ENCODE measurements around the gene RNF169.
"Not testable (repeated sequence)": the region's sequence is repeated elsewhere in the genome, so short reads cannot be mapped to it uniquely, and the experiment has no call there.

RNF169 gene

DNA sequence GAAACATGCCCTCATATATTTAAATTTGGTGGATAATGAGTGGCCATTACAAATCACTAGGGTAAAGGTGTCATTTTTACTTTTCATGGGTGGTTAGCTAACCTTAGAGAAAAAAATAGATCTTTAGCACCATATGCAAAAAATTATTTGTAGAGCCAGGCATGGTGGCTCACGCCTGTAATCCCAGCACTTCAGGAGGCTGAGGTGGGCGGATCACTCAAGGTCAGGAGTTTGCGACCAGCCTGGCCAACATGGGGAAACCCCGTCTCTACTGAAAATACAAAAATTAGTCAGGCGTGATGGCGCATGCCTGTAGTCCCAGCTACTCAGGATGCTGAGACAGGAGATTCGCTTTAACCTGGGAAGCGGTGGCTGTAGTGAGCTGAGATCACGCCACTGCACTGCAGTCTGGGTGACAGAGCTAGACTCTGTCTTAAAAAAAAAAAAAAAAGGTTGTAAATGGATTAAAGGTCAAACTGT is 19.6 kb downstream of the RNF169 start:
- DNase-seq (ENCODE audit: low spot score), result not testable (repeated sequence)

DNA sequence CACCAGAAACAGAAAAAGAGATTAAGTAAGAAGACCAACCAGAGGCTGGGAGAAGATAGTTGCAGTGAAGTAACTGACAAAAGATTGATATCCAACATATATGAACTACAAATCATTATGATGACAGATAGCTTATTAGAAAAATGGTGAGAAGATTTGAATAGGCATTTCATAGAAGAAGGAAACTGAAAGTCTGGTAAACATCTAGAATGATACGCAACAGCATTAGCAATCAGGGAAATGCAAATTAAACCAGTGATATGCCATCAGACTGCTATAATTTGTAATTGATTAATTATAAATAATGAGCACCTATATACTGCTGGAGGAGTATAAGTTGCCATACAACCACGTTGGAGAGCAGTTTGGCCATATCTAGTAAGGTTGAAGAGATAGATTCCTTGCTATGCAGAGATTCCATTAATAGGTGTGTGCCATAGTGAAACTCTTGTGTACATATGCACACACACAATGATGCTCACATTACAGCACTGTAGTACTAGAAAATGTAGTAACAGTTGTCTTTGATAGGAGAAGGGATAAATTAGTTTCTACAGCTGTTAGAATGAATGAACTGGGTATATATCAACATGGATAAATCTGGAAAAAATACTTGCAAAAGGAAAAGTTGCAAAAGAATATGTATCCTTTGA is 20.5 kb downstream of the RNF169 start:
- no peak for DNase-seq (ENCODE audit: low spot score)

DNA sequence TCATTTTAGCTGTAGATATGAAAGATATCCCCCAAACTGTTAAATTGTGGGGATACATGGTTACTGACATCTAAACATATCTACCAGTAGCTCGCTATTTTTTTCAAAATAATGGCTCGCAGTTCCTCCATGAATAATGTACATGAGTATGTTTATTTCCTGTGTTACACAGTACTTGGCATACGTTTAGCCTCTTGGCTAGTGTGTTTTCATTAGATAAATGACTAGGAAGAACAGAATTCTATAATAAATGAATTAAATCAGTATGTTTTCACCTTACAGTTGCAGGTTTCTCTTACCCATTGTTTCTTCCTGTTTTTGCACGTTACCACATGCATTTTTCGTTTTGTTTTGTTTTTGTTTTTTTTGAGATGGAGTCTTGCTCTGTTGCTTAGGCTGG is 21.8 kb downstream of the RNF169 start:
- no peak for DNase-seq (ENCODE audit: low spot score)

DNA sequence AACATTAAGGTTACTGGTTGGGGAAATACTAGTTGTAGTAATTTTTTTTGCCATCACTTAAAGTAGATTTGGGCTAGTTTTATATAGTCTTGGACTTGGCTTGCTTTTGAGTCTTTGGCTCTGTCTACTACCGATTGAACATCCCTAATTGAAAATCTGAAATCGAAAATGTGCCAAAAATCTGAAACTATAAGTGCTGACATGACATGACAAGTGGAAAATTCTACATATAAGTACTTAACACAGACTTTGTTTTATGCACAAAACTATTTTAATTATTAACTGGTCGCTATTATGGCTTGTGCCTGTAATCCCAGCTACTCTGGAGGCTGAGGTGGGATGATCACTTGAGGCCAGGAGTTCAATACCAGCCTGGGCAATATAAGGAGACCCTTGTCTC is 22.5 kb downstream of the RNF169 start:
- DNase-seq (ENCODE audit: low spot score), result no peak

DNA sequence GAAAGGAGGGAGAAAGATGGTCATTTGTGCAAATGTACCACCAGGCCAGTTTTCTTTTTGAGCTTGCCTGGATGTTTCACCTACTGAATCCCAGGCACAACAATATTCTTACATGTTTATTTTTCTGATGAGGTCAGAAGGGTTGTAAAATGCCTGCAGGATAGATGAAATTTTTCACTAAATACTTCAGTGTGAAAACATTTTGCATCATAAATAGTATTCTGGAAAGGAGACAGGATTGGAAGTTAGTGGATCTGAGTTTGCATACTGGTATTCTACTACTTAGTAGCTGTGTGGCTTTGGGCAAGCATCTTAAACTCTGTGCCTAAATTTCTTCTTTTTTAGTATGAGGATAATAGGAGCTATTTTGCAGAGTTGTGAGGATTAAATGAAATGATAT is 24.8 kb downstream of the RNF169 start:
- DNase-seq (ENCODE audit: low spot score), result no peak

DNA sequence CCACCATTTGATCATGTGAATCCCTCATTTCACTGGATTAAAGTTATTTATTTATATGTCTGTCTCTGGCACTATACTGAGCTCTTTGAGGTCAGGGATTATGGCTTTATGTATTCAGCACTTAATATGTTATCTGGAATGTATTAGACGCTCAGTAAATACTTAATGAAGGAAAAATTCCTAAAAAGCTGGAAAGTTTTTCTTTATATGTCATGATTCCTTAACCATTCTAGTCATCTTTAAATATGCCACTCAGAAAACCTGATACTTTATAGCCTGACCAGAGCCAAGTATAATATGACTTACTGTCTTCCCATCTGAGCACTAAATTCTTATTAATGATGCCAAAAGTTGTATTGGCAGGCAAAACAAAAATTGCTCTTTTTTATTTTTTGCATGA is 27.1 kb downstream of the RNF169 start:
- no peak for DNase-seq (ENCODE audit: low spot score)

DNA sequence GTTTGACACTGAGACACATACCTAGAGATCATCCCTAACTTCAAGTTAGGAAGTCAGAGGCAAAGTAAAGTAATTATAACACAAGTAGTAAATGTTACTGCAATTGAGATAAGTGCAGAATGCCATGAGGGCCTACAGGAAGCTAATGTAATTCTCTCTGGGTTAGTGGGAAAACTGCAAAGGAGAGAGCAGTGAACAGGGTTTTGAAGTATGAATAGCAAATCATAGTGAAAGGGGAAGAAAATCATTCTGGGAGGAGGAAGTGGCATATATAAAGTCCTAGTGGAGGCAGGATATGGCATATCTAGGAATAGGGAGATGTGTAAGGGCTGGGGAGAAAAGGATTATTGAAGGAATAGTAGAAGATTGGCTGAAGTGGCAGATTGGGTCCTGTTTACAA is 27.9 kb downstream of the RNF169 start:
- no peak for DNase-seq (ENCODE audit: low spot score)

DNA sequence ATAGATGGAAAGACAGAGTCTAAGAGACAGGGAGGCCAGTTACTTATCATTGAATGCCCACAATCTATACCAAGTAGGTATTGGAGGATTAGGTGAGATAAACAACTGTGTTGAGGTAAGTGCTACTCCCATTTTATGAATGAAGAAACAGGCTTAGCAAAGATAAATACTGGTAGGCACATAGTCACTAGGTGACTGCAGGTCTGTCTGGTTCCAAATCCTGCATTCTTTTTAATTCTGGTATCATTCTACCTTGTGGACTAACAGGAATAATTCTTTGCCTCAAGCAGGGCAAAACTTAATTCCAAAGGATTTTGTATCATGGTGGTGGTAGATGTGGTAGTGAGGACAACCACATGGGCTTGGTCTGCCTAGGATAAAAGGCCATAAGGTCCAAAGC is 28.4 kb downstream of the RNF169 start:
- no peak for DNase-seq (ENCODE audit: low spot score)

DNA sequence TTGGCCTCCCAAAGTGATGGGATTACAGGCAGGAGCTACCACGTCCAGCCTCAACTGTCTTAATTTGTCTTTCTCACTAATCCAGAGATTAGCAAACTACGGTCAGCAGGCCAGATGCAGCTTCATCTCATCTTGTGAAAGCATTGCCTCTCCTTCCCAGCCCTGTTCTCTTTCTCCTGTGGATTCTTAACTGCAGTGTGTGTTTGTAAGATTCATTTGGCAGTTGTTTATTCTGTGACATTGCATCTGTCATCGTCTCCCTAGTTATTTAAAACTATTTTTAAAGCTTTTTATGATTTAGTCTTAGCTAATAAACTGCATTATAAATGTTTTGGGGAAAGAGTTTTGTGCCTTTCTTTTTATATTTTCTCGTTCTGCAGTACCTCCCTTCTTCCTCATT is 29.2 kb downstream of the RNF169 start:
- DNase-seq (ENCODE audit: low spot score), result no peak

DNA sequence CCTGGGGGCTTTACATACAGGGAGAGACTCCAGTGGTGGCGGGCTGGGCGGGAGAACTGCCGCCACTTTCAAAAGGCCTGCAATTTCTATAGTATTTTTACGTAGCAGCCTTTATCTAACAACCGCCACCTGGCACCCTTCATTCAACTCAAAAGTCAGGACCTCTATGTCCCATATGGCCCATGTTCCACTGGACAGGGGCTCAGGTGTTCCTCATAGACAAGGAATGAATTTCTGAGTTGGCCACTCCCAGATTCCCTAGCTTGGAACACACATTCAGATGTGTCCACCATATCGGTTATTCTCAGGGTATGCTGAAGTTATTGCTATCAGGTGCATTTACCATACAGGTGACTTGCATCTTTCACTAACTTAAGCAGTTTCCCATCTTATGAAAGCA is 29.9 kb downstream of the RNF169 start:
- no peak for DNase-seq (ENCODE audit: low spot score)

DNA sequence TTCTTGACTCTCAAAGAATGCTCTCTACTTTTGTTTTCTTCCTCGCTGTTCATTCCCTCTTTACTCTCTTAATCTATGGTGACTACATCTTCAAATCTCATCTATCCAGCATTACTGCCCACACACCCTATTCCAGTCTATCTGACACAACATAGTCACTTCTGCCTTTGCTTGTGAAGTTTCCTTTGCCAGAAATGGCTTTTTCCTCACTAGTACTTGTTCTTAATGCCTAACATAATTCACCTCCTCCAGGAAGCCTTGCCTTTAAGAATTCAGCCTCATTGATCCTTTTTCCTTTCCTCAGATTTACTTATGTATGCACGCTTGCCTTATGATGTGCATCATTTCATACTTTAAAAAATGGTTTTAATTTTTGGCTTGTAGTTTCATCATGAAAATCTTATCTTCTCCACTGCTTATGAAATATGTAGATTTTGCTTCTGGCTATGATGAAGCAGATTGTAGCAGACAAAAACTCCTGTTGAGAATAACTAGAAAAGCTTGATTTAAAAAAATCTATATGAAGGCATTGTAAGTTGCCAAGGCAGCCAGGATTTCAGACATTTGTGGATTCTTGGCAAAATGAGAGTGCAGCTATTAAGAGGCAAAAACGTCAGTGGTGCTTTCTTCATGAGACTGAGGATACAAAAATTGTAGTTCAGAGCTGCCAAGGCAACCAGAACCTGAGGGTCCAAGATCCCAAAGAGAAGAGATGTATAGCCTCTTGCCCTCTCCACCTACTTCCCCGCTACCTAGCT is 31.8 kb downstream of the RNF169 start:
- no peak for DNase-seq (ENCODE audit: low spot score)

DNA sequence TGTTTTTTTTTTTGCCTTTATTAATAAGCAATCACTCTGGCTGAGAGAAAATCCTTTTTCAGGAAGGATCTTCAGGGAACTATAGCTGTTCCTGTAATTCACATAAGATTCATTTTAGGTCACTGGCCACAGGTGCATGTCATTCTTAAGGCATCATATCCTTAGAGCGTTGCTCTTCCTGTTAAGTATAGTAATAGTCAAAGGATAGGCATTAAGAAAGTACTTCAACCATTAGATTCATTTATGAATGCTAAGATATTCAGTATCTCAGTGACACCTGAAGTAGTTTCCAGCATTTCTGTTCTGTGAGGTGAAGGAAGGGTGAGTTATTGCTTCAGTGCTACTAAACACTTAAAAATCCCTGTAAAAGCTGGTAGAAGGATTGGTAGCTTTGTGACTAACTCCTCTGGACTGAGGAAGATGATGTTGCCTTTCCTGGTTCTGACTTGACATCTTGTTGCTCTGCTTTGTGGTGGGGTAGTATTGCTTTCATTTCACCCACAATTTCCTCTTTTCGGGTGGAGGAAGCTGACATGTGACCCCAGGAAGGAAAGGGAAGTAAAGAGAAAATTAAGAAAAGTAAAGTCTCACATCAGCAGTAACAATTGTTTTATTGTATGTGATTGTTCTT is 34.7 kb downstream of the RNF169 start:
- DNase-seq (ENCODE audit: low spot score), result no peak

DNA sequence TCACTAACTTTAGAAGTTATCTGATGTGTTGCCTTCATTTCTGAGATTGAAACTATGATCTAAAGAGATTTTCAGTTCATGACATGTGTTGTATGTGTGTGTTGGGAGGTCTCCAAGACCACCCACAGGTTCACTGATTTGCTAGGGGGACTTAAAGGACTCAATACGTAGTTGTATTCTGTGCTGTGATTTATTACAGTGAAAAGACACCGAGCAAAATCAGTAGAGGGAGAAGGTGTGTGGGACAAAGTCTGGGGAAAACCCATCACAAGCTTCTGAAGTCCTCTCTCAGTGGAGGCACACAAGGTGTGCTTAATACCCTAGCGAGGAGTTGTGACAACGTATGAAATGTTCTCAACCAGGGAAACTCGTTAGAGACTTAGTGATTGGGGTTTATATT is 35.6 kb downstream of the RNF169 start:
- no peak for DNase-seq (ENCODE audit: low spot score)

DNA sequence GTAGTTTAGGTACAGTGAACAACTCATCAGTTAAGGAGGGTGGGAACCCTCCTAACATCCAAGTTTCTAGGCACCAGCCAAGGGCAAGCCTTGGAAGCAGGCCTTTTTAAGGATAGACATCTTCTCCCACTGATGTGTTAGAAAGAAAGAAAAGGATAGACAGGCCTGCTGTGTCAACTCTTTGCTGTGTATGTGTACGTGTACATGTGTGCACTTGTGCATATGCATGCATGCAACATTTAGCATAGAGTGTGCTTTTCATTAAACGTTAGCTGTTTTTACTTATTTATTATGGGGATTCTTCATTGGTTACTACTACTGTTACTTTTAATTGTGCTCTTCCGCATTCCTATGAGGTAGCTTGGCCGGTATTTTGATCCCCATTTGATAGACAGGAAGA is 36.1 kb downstream of the RNF169 start:
- no peak for DNase-seq (ENCODE audit: low spot score)

DNA sequence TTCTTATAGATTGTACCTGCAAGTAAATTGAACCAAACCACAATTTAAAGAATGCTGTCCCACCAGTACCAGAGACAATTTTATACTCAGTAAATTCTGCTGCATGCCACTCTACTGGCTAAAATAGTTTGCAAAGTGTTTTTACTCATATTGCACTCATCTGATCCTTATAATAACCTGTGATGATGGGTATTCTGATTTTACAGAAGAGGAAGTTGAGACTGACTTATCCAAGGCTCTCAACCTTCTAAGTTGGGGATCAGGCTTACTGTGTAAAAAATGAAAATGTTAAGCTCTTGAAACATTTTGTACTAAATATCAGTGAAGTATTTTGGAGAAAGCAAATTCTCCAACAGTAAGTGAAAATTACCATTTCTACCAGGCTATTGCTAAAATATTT is 37.9 kb downstream of the RNF169 start:
- DNase-seq (ENCODE audit: low spot score), result no peak

DNA sequence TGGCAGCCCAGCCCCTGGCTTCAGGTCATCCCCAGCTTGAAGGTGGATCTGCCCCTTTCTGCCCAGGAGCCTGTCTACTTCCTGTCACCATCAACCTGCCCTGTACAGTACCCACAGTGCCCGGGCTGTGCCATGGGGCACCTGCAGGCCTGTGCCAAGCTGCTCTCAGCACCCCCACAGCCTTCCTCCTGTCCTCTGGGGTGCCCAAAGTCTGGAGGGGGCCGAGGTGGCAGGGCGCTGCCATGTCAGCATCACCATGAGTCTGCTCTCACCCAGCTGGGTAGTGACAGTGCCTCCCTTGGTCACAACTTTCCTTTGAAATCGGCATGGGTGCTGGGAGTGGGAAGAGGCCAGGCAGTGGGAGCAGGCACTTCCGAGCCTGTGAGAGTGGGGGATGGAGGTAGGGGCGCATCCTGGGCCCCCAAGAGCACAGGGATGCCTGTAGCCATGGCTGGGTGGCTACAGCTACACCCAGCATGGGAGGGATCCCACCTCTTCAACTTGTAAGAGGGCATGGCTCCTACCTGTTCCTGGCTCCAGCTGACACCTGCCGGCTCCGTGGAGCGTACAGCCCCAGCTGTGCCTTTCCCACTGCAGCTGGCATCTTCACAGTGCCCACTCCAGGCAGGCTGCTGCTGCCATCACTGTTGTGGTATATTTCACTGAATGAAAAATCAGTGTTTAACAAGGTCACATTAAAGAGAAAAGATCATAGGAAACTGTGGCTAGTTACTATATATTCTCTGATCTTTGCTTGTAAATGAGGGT is 42.9 kb downstream of the RNF169 start:
- DNase-seq (ENCODE audit: low spot score), result no peak

DNA sequence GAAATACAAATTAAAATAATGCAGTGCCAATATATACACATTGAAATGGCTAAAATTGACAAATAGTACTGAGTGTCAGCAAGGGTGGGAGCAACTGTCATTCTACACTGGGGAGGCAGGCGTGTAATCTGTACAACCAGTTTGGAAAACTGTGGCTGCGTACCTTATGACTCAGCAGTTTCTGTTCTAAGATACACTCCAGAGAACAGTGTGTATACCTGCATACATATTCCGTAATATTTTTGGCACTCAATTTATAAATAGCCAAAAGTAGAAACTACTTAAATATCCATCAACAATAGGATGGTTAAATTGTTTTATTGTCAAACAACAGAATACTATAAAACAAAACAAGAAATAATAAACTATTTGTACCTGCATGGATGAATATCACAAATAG is 57.6 kb downstream of the RNF169 start:
- DNase-seq (ENCODE audit: low spot score), result no peak

DNA sequence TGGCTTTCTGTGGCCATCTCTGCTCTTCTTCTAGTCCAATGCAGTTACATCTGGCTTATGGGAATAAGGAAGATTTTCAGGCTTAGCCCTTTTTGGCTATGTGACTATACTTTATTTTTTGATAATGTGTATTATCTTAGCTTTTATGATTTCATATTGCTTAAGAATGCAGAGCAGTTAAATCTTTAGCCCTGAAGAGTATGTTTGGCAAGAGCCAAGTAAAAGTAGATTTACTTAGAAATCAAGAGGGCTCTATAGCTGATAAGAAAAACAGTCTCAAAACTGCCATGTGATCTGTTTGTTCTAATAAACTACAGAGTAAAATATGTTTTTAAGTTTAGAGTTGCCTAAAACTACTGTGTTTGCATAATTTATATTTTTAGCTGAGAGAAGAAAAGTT is 61.2 kb downstream of the RNF169 start:
- no peak for DNase-seq (ENCODE audit: low spot score)

DNA sequence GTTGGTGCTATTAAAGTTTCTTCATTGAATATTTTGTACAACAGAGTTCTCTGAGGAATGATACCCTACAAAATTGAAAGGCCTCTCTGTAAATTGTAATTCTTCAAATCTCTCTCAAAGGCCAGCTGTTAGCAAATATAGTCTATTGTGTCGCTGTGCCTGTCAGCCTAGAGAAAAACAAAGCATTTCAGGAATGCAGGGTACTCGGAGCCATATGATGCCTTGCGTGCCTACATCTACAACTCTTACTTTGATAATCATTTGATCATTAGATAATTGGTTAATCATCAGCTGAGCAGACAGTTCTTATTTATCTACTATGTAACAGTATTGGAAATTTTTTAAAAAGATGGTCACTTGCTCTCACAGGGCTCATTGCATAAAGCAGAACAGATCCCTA is 67.3 kb downstream of the RNF169 start:
- DNase-seq (ENCODE audit: low spot score), result no peak

DNA sequence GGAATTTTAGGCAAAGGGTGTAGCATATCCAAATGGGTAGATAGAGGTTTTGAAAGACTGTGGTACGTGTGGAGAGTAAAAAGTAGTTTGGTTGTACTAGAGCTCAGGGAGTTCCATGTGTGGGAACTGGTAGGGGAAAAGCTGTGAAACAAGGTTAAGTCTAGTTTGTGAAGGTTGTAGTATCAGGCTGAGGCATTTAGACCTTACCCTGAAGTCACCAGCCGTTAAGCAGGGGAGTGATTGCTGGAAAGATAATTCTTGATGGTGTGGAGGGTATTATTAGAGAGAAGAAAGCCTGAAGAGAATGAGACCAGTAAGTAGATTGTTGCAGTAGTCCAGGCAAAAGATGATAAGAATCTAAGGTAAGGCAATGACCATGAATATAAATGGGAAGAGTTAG is 68.0 kb downstream of the RNF169 start:
- no peak for DNase-seq (ENCODE audit: low spot score)

DNA sequence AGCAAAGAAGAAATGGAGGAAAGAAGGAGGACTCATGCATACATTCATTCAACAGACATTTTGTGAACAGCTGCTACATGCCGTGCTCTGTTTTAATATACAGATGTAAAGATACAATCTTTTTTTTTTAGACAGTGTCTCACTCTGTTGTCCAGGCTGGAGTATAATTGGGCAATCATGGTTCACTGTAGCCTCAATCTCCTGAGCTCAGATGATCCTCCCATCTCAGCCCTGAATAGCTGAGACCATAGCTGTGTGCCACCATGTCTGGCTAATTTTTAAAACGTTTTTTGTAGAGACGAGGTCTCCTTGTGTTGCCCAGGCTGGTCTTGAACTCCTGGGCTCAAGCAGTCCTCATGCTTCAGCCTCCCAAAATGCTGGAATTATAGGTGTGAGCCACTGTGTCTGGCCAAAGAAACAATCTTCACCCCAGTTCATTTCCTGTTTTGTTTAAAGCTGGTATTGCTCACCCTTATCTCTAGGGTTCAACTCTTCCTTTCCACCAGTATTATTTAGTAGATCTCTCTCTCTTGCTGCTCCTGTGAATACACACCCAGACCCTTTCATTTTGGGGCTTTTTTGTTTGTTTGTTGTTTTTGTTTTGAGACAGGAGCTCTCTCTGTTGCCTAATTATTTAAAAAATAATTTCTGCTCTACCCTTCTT is 69.8 kb downstream of the RNF169 start:
- no peak for DNase-seq (ENCODE audit: low spot score)

DNA sequence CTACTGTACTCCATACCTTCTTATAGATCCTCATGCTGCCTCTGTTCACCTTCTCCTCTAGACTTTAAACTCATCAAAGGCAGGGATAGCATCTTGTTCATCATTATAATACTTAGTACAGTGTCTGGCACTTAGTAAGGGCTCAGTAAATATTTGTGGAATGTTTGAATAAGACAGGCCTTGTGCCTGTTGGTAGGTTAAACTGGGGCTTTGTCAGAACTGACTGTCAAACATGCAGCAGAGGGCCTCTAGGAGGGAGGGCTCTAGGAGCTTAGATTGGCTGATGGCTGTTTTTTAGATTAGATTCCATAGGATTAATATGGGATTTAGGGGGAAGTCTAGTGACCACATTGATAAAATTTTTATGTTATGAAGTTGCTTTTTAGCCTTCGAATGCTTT is 70.8 kb downstream of the RNF169 start:
- no peak for DNase-seq (ENCODE audit: low spot score)

Measured in COLO829 (cell line).